ENCODE data around the gene USE1.
"Not testable (repeated sequence)": the region's sequence is repeated elsewhere in the genome, so short reads cannot be mapped to it uniquely, and the experiment has no call there.

Gene USE1

DNA sequence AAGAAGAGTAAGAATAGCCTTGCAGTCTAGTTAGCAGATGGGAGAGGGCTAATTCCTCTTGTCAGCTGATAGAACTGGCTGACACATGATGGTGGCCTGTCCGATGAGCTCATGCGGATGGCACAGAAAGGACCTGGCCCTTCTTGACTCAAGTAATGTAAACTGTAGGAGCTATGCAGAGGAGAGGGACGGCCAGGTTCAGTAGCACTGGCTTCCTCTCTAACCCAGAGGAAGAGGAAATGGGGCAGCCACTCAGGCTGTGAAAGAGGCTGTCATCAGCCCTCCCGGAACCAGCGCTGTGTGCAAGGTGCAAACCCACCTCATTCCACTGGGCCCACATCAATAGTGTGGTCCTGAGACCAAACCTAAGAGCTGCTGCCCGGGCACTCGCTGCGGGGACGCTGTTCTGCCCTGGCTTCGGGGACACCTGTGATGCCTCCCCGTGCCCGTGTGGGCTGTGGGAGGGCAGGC lies 30.8 kb upstream of the USE1 start:
- Histone ChIP-seq H3K27ac (ENCODE audit: insufficient read depth, low read depth, low read length, poor library complexity, severe bottlenecking) (no peak overlapping the region), H3K27me3 (ENCODE audit: control insufficient read depth, insufficient read depth, low read length, poor library complexity, severe bottlenecking) (no peaks in the 10 kb centered on the region), H3K9me3 (ENCODE audit: control insufficient read depth, low read length) (no peaks in the 10 kb centered on the region), H3K36me3 (ENCODE audit: control insufficient read depth, insufficient read depth, low read length) (peaks cover 6% of the 10 kb centered on the region), H3K4me1 (ENCODE audit: control insufficient read depth, insufficient read depth, low read length) (peaks cover 8% of the 10 kb centered on the region), H3K4me3 (ENCODE audit: insufficient read depth, low read depth, low read length) (no peak overlapping the region)
- 95 to 96% methylated on average over 12 of the region's 12 CpGs for WGBS, 2 experiments

DNA sequence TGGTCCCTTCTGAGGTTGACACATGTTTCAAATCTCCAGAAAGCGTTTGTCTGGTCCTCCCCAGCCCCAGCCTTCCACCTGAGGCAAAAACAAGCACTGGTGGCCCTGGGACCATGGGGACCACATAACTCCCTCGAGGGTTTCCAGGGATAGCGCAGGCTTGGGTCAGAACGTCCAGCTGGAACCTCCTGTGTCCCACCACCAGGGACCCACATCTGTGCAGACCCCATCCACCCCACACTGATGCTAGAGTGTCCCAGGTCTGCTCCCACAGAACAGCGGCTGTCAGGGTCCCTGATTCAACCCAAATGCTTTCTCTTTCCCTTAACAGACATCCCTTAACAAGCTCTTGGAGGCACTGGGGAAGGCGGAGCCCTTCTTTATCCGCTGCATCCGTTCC lies 29.6 kb upstream of the USE1 start:
- Histone ChIP-seq H3K4me3 (ENCODE audit: insufficient read depth, low read depth, low read length) (no peak overlapping the region), H3K27me3 (ENCODE audit: control insufficient read depth, insufficient read depth, low read length, poor library complexity, severe bottlenecking) (no peaks in the 10 kb centered on the region), H3K27ac (ENCODE audit: insufficient read depth, low read depth, low read length, poor library complexity, severe bottlenecking) (no peak overlapping the region), H3K4me1 (ENCODE audit: control insufficient read depth, insufficient read depth, low read length) (peaks cover 7% of the 10 kb centered on the region), H3K9me3 (ENCODE audit: control insufficient read depth, low read length) (no peaks in the 10 kb centered on the region), H3K36me3 (ENCODE audit: control insufficient read depth, insufficient read depth, low read length) (peaks cover 6% of the 10 kb centered on the region)
- 92 to 95% methylated on average over 8 of the region's 8 CpGs for WGBS, 2 experiments

GRCh38 chr19:17191736-17192135 lies 23.4 kb upstream of the USE1 start:
- peaks cover 11% of the 10 kb centered on the region for H3K36me3 ChIP-seq (ENCODE audit: control insufficient read depth, insufficient read depth, low read length)
- H3K27ac ChIP-seq (ENCODE audit: insufficient read depth, low read depth, low read length, poor library complexity, severe bottlenecking); H3K4me3 ChIP-seq (ENCODE audit: insufficient read depth, low read depth, low read length); H3K27me3 ChIP-seq (ENCODE audit: control insufficient read depth, insufficient read depth, low read length, poor library complexity, severe bottlenecking); H3K4me1 ChIP-seq (ENCODE audit: control insufficient read depth, insufficient read depth, low read length); H3K9me3 ChIP-seq (ENCODE audit: control insufficient read depth, low read length): not testable (repeated sequence)
- WGBS, 2 experiments: 90 to 94% methylated on average over 6 of the region's 6 CpGs

- Histone ChIP-seq H3K36me3 (ENCODE audit: control insufficient read depth, insufficient read depth, low read length) (peaks cover 12% of the 10 kb centered on the region), H3K4me3 (ENCODE audit: insufficient read depth, low read depth, low read length) (no peak overlapping the region), H3K4me1 (ENCODE audit: control insufficient read depth, insufficient read depth, low read length) (no peaks in the 10 kb centered on the region), H3K9me3 (ENCODE audit: control insufficient read depth, low read length) (no peaks in the 10 kb centered on the region), H3K27me3 (ENCODE audit: control insufficient read depth, insufficient read depth, low read length, poor library complexity, severe bottlenecking) (no peaks in the 10 kb centered on the region), H3K27ac (ENCODE audit: insufficient read depth, low read depth, low read length, poor library complexity, severe bottlenecking) (no peak overlapping the region)
- 97% methylated on average over 26 of the region's 26 CpGs for WGBS, 2 experiments
These were observed 22.4 kb upstream of the USE1 start for GRCh38 chr19:17192751-17193150.

- H3K27ac ChIP-seq (ENCODE audit: insufficient read depth, low read depth, low read length, poor library complexity, severe bottlenecking): no peak overlapping the region
- WGBS, 2 experiments: 93 to 96% methylated on average over 16 of the region's 16 CpGs
- no peaks in the 10 kb centered on the region for H3K4me1 ChIP-seq (ENCODE audit: control insufficient read depth, insufficient read depth, low read length)
- H3K4me3 ChIP-seq (ENCODE audit: insufficient read depth, low read depth, low read length): no peak overlapping the region
- H3K9me3 ChIP-seq (ENCODE audit: control insufficient read depth, low read length): no peaks in the 10 kb centered on the region
- peaks cover 13% of the 10 kb centered on the region for H3K36me3 ChIP-seq (ENCODE audit: control insufficient read depth, insufficient read depth, low read length)
- H3K27me3 ChIP-seq (ENCODE audit: control insufficient read depth, insufficient read depth, low read length, poor library complexity, severe bottlenecking): no peaks in the 10 kb centered on the region
These were observed 20.5 kb upstream of the USE1 start for GRCh38 chr19:17194608-17195007.

DNA sequence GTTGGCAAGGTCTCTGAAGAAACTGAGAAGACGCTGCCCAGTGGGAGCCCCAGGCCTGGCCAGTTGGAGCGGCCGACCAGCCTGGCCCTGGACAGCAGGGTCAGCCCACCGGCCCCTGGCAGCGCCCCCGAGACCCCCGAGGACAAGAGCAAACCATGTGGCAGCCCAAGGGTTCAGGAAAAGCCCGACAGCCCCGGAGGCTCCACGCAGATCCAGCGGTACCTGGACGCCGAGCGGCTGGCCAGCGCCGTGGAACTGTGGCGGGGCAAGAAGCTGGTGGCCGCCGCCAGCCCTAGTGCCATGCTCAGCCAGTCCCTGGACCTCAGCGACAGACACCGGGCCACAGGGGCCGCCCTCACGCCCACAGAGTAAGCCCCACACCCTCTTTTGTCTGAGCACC lies 20.1 kb upstream of the USE1 start:
- 95 to 97% methylated on average over 23 of the region's 23 CpGs for WGBS, 2 experiments

GRCh38 chr19:17196610-17197009 lies 18.5 kb upstream of the USE1 start:
- H3K4me1 ChIP-seq (ENCODE audit: control insufficient read depth, insufficient read depth, low read length): no peaks in the 10 kb centered on the region
- no peak overlapping the region for H3K27ac ChIP-seq (ENCODE audit: insufficient read depth, low read depth, low read length, poor library complexity, severe bottlenecking)
- no peaks in the 10 kb centered on the region for H3K27me3 ChIP-seq (ENCODE audit: control insufficient read depth, insufficient read depth, low read length, poor library complexity, severe bottlenecking)
- 95 to 96% methylated on average over 7 of the region's 7 CpGs for WGBS, 2 experiments
- H3K36me3 ChIP-seq (ENCODE audit: control insufficient read depth, insufficient read depth, low read length): peaks cover 13% of the 10 kb centered on the region
- no peak overlapping the region for H3K4me3 ChIP-seq (ENCODE audit: insufficient read depth, low read depth, low read length)
- H3K9me3 ChIP-seq (ENCODE audit: control insufficient read depth, low read length): no peaks in the 10 kb centered on the region

More for the DNA sequence above, 20.1 kb upstream of the USE1 start:
- Histone ChIP-seq H3K27me3 (ENCODE audit: control insufficient read depth, insufficient read depth, low read length, poor library complexity, severe bottlenecking) (no peaks in the 10 kb centered on the region), H3K4me1 (ENCODE audit: control insufficient read depth, insufficient read depth, low read length) (no peaks in the 10 kb centered on the region), H3K4me3 (ENCODE audit: insufficient read depth, low read depth, low read length) (no peak overlapping the region), H3K27ac (ENCODE audit: insufficient read depth, low read depth, low read length, poor library complexity, severe bottlenecking) (no peak overlapping the region), H3K9me3 (ENCODE audit: control insufficient read depth, low read length) (no peaks in the 10 kb centered on the region), H3K36me3 (ENCODE audit: control insufficient read depth, insufficient read depth, low read length) (peaks cover 13% of the 10 kb centered on the region)

DNA sequence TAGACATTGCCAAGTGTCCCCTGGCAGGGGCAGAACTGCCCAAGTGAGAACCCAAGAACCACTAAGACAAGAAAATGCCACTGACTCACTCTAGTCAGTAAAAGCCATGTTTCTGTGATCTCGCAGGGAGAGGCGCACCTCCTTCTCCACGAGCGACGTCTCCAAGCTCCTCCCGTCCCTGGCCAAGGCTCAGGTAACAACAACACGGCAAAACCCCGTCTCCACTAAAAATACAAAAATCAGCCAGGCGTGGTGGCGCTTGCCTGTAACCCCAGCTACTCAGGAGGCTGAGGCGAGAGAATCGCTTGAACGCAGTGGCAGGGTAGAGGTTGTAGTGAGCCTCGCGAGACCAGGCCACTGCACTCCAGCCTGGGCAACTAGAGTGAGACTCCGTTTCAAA lies 17.5 kb upstream of the USE1 start:
- Histone ChIP-seq H3K9me3 (ENCODE audit: control insufficient read depth, low read length) (no peaks in the 10 kb centered on the region), H3K36me3 (ENCODE audit: control insufficient read depth, insufficient read depth, low read length) (peaks cover 17% of the 10 kb centered on the region), H3K27me3 (ENCODE audit: control insufficient read depth, insufficient read depth, low read length, poor library complexity, severe bottlenecking) (no peaks in the 10 kb centered on the region), H3K4me3 (ENCODE audit: insufficient read depth, low read depth, low read length) (no peak overlapping the region), H3K4me1 (ENCODE audit: control insufficient read depth, insufficient read depth, low read length) (no peaks in the 10 kb centered on the region), H3K27ac (ENCODE audit: insufficient read depth, low read depth, low read length, poor library complexity, severe bottlenecking) (no peak overlapping the region)
- WGBS, 2 experiments: 91 to 95% methylated on average over 16 of the region's 16 CpGs

DNA sequence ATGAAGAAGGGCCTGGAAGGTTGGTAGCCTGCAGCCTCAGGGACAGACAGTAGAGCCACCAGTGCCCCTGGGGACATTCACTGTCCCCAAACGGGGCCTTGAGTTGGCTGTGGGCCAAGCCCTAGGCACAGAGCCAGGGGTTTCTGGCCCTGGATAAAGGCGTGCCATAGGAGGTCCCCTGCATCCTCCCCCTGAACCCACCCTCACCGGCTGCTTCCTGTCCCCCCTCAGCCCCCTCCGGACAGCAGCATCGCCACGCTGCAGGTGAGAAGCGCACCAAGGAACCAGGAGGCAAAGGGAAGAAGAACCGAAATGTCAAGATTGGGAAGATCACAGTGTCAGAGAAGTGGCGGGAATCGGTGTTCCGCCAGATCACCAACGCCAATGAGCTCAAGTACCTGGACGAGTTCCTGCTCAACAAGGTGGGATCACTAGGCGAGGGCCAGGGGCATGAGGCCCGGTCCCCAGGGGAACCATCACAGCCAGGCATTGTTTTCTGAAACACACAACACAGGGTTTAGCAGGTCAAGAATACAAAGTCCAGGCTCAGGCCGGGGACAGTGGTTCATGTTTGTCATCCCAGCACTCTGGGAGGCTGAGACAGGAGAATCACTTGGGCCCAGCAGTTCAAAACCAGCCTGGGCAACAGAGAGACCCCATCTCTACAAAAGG lies 14.6 kb upstream of the USE1 start:
- no peaks in the 10 kb centered on the region for H3K27me3 ChIP-seq (ENCODE audit: control insufficient read depth, insufficient read depth, low read length, poor library complexity, severe bottlenecking)
- peaks cover 14% of the 10 kb centered on the region for H3K36me3 ChIP-seq (ENCODE audit: control insufficient read depth, insufficient read depth, low read length)
- no peaks in the 10 kb centered on the region for H3K4me1 ChIP-seq (ENCODE audit: control insufficient read depth, insufficient read depth, low read length)
- no peak overlapping the region for H3K4me3 ChIP-seq (ENCODE audit: insufficient read depth, low read depth, low read length)
- H3K27ac ChIP-seq (ENCODE audit: insufficient read depth, low read depth, low read length, poor library complexity, severe bottlenecking): no peak overlapping the region
- no peaks in the 10 kb centered on the region for H3K9me3 ChIP-seq (ENCODE audit: control insufficient read depth, low read length)
- WGBS, 2 experiments: 94 to 95% methylated on average over 16 of the region's 16 CpGs

- H3K36me3 ChIP-seq (ENCODE audit: control insufficient read depth, insufficient read depth, low read length): peaks cover 19% of the 10 kb centered on the region
- H3K27ac ChIP-seq (ENCODE audit: insufficient read depth, low read depth, low read length, poor library complexity, severe bottlenecking): no peak overlapping the region
- no peaks in the 10 kb centered on the region for H3K27me3 ChIP-seq (ENCODE audit: control insufficient read depth, insufficient read depth, low read length, poor library complexity, severe bottlenecking)
- H3K4me1 ChIP-seq (ENCODE audit: control insufficient read depth, insufficient read depth, low read length): no peaks in the 10 kb centered on the region
- WGBS, 2 experiments: 93 to 96% methylated on average over 9 of the region's 9 CpGs
- H3K9me3 ChIP-seq (ENCODE audit: control insufficient read depth, low read length): no peaks in the 10 kb centered on the region
- no peak overlapping the region for H3K4me3 ChIP-seq (ENCODE audit: insufficient read depth, low read depth, low read length)
These were observed 12.9 kb upstream of the USE1 start for GRCh38 chr19:17202249-17202648.

GRCh38 chr19:17202713-17203112 lies 12.4 kb upstream of the USE1 start:
- Histone ChIP-seq H3K4me3 (ENCODE audit: insufficient read depth, low read depth, low read length) (no peak overlapping the region), H3K27me3 (ENCODE audit: control insufficient read depth, insufficient read depth, low read length, poor library complexity, severe bottlenecking) (no peaks in the 10 kb centered on the region), H3K9me3 (ENCODE audit: control insufficient read depth, low read length) (no peaks in the 10 kb centered on the region), H3K4me1 (ENCODE audit: control insufficient read depth, insufficient read depth, low read length) (no peaks in the 10 kb centered on the region), H3K36me3 (ENCODE audit: control insufficient read depth, insufficient read depth, low read length) (peaks cover 19% of the 10 kb centered on the region), H3K27ac (ENCODE audit: insufficient read depth, low read depth, low read length, poor library complexity, severe bottlenecking) (no peak overlapping the region)
- 96% methylated on average over 17 of the region's 17 CpGs for WGBS, 2 experiments

Data from ectodermal cell (in vitro differentiated cells).